HS-5 (cell line): ENCODE measurements around the gene LNX2.

Source experiments
- DNase-seq: peaks from one replicate; pipeline ENCODE4 v3.0.0-alpha.2; 2012; ENCODE audit warnings: low read depth

LNX2 gene

DNA sequence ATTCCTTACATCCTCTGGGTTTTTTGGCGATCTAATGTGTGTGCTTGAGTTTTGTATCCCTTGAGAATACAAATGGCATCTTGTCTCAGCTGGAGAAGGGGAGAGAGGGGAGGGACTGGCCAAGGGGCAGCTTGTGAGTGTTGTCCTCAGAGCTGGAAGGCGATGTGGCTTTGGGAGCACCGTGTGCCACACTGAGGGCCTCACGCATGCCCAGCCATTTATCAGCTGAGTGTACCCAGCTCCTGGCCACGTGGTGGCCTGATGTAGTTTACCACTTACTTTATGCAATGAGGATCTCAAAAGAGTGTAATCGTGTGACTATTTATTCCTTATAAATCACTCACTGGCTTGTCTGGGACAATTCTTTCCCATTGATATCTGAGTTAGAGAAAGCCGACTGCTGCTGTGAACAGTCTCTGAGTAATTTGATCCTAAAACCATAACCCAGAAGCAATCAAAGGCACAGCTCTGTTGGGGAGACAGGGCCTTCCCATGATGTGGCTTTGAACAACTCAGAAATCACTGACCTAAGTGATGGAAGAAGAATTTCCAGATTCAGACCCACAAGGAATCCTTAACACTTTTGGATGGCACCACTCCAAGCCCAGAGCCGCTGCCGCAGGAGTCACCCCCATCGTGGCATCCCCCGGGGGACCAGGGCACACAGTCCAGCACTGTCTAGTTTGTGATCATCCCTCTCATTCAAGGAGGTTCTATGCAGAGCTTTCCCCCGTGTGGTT, 116.0 kb downstream of the LNX2 start:
- DNase-seq: no peak

DNA sequence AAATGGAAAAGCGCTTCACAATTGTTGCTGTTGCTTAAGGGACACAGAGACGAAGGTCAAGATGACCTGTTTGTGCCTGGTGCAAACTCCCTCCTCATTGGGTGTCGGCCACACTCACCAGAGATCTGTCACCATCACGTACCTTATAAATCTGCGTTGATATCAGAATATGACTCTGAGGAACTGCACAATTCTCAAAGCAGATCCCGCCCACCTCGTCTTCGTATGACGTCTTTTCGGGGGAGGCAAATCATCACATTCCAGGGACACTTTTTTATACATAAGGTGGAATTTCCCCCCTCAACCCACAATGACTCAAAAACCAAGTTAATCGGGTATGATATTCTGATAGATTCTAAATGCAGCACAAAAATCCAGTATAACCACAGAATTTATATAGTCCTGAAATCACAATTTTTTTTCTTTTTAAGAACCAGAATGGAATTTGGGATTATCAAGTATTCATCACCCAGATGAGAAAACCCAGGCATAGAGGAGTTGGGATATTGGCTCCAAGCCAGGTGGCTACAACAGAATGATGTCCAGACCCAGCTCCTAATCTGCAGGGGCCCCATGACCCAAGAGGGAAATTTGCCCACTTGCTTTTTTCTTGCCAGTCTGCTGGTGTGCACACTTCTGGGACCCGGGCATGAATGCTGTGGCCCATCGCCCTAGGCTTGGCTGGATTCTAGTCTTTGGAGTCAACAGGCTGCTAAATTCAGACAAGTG, 119.4 kb downstream of the LNX2 start:
- DNase-seq: no peak

DNA sequence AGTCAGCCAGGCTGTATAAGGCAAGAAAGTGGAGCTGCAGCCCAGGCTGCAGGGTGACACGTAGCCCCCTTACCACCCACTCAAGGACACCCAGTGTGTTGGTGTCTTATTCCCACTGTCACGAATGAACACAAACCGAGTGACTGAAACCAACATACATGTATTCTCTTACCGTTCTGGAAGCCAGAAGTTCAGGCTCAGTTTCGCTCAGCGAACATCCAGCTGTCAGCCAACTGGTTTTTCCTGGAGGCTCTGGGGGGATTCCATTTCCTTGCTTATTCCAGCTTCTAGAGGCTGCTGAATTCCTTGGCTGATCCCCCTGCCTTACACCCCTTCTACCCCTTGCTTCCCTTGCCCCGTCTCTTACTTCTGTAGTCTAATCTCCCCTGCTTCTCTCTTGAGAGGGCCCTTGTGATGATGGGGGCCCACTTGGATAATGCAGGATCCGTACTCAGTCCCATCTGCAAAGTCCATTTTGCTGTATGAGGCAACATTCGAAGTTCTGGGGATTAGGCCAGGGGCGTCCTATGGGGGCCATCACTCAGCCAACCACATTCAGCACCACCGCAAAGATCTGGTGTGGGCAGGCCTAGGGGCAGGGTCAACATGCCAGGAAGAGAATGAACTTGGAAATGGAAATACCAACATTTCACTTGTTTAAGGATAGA, 122.6 kb downstream of the LNX2 start:
- no peak for DNase-seq

DNA sequence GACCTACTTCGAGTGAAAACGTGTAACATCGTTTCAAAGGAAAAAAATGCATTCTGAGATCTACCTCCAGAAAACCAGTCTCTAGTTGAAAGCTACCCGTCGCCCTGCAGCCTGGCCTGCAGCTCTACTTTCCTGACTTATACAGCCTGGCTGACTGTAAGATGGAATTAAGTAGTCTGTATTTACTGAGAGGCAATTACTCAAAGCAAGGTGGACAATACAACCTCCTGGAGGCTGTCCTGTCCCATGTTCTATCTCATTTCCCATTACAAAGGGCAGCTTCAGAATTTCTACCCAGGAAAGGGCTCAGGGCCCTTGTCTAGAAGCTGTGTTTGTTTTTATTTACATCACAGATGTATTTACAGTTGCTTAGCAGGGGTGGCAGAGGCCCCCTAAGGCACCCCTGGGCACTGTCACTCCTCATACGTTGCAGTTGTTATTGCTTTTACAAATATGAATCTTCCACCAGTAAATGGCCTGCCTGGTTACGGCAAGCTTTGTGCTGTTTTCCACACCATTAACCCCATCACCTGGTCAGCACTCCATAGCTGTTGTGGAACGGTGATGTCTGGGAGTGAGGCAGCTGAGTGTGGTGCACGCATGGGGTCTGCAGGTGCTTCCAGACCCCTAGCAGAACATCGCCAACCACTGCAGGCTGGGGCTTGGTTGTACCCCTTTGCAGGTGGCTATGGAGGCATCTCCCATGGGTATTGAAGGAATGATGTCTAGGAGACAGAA, 123.6 kb downstream of the LNX2 start:
- DNase-seq: no peak

DNA sequence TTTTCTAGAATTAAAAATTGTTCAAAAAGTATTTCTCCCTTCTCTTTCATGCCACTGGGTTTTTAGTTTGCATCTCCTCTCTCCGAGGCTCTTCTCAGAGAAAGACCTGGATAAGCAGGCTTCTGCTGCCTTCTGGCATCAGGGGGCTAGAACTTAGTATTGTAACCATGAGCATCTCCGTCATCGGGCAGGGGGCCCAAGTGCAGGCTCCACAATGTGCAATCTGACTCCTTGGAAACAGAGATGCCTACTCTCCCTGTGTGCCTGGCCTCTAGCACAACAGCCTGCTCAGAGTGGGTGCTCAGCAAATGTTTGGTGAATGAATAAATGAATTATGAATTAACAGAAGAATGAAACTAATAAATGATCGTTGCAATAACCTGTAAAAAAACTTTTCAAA, 124.3 kb downstream of the LNX2 start:
- no peak for DNase-seq
